ENCODE data around the gene CIB2. TPM values are rescaled to one million over a fixed set of nuclear protein-coding genes. Genes with fewer than 3 reads are reported as not detected.

CIB2 gene
- total RNA-seq, 1 donor from 2014 or later = 1.8 TPM

DNA sequence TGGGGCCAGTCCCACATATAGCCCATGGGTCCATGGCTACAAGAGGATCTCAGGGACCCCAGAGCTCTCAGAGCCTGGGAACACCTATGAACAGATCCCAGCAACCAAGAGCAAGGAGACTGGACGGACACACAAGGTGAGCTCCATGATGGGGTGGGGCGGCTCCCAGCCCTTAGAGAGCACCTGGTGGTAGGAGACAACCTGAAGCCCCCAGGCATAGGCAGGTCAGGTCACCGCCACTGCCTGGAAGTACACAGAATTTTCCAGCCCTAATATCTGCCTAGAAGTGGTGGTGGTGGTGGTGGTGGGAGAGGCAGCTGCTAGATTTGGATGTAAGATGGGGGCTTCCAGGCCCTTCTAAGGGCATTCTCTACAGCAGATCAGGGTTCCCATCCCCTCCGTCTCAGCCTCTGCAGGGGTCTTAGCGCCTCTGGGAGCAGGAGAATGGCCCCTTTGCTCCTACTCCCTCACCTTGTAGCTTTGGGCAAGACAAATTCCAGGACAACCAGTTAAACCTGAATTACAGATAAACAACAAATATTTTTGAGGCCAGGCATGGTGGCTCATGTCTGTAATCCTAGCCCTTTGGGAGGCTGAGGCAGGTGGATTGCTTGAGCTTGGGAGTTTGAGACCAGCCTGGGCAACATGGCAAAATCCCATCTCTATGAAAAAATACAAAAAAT, 29.7 kb downstream of the CIB2 start:
- FAIRE-seq (no peak), DNase-seq (ENCODE audit: low read depth) (peak; percentile 17)
- no peak for TF ChIP-seq CTCF (IDR thresholded peaks at IDR 0.05; ENCODE audit: insufficient read depth, low read length, severe bottlenecking)
- no peak overlapping the region for H3K4me3 ChIP-seq (ENCODE audit: low read depth, low read length)
- no peaks in the 10 kb centered on the region for H3K36me3 ChIP-seq (ENCODE audit: control insufficient read depth, insufficient read depth, low read length)
- H3K27me3 ChIP-seq (ENCODE audit: control insufficient read depth, insufficient read depth, low read length) = no peaks in the 10 kb centered on the region

DNA sequence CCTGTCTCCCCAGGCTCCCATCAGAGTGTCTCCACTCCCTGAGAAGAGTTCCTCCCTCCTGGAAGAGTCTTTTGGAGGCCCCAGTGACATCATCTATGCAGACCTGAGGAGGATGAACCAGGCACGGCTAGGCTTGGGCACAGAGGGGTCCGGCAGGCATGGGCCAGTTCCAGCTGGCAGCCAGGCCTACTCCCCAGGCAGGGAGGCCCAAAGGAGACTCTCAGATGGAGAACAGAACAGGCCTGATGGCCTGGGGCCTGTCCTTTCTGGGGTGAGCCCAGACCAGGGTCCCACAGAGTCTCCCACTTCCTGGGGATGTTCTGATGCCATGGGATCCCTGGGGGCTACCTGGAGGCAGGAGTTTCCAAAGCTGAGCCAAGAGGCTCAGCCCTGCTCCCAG, 30.4 kb downstream of the CIB2 start:
- DNase-seq (ENCODE audit: low read depth) (no peak), FAIRE-seq (no peak)
- Histone ChIP-seq H3K27me3 (ENCODE audit: control insufficient read depth, insufficient read depth, low read length) (no peaks in the 10 kb centered on the region), H3K4me3 (ENCODE audit: low read depth, low read length) (no peak overlapping the region), H3K36me3 (ENCODE audit: control insufficient read depth, insufficient read depth, low read length) (no peaks in the 10 kb centered on the region)
- no peak for TF ChIP-seq CTCF (IDR thresholded peaks at IDR 0.05; ENCODE audit: insufficient read depth, low read length, severe bottlenecking)

GRCh38 chr15:78098131-78098755, 33.0 kb downstream of the CIB2 start:
- DNase-seq (ENCODE audit: low read depth) (no peak), FAIRE-seq (no peak)
- TF ChIP-seq CTCF (IDR thresholded peaks at IDR 0.05; ENCODE audit: insufficient read depth, low read length, severe bottlenecking) = no peak
- no peak overlapping the region for H3K4me3 ChIP-seq (ENCODE audit: low read depth, low read length)
- no peaks in the 10 kb centered on the region for H3K36me3 ChIP-seq (ENCODE audit: control insufficient read depth, insufficient read depth, low read length)
- no peaks in the 10 kb centered on the region for H3K27me3 ChIP-seq (ENCODE audit: control insufficient read depth, insufficient read depth, low read length)

- no peaks in the 10 kb centered on the region for H3K36me3 ChIP-seq (ENCODE audit: control insufficient read depth, insufficient read depth, low read length)
- H3K4me3 ChIP-seq (ENCODE audit: low read depth, low read length) = no peak overlapping the region
- FAIRE-seq = no peak
- no peaks in the 10 kb centered on the region for H3K27me3 ChIP-seq (ENCODE audit: control insufficient read depth, insufficient read depth, low read length)
- no peak for TF ChIP-seq CTCF (IDR thresholded peaks at IDR 0.05; ENCODE audit: insufficient read depth, low read length, severe bottlenecking)
- no peak for DNase-seq (ENCODE audit: low read depth)
Measured at GRCh38 chr15:78097667-78098066, 33.6 kb downstream of the CIB2 start.

GRCh38 chr15:78093242-78094020, 37.8 kb downstream of the CIB2 start:
- Histone ChIP-seq H3K36me3 (ENCODE audit: control insufficient read depth, insufficient read depth, low read length) (no peaks in the 10 kb centered on the region), H3K27me3 (ENCODE audit: control insufficient read depth, insufficient read depth, low read length) (no peaks in the 10 kb centered on the region), H3K4me3 (ENCODE audit: low read depth, low read length) (no peak overlapping the region)
- DNase-seq (ENCODE audit: low read depth) (no peak), FAIRE-seq (no peak)
- no peak for TF ChIP-seq CTCF (IDR thresholded peaks at IDR 0.05; ENCODE audit: insufficient read depth, low read length, severe bottlenecking)

Data from bronchial epithelial cell (primary cell).